ENCODE data around the gene FOXO1. TPM values are rescaled to one million over a fixed set of nuclear protein-coding genes. Genes with fewer than 3 reads are reported as not detected.
A peak's percentile ranks its signal among the peaks of the same experiment; 100 is the strongest.
"Not testable (repeated sequence)": the region's sequence is repeated elsewhere in the genome, so short reads cannot be mapped to it uniquely, and the experiment has no call there.

Gene FOXO1
- total RNA-seq, 1 experiment from 2014 or later: 4.5 TPM

GRCh38 chr13:40676007-40676406 lies 9.6 kb upstream of the FOXO1 start:
- Histone ChIP-seq H3K36me3 (no peaks in the 10 kb centered on the region), H3K4me3 (no peak overlapping the region)

GRCh38 chr13:40673414-40673813 lies 7.0 kb upstream of the FOXO1 start:
- H3K36me3 ChIP-seq: no peaks in the 10 kb centered on the region
- H3K4me3 ChIP-seq: no peak overlapping the region
- H3K27me3 ChIP-seq (replicated peaks): no peaks in the 10 kb centered on the region

More at GRCh38 chr13:40676007-40676406, 9.6 kb upstream of the FOXO1 start:
- peaks cover 19% of the 10 kb centered on the region for H3K4me1 ChIP-seq (replicated peaks)
- H3K27me3 ChIP-seq (replicated peaks): no peaks in the 10 kb centered on the region
- no peak for DNase-seq (ENCODE audit: low read depth in 1 of 2, low spot score in 2 of 2)
- H3K9me3 ChIP-seq (replicated peaks): no peaks in the 10 kb centered on the region
- no peak overlapping the region for H3K27ac ChIP-seq

DNA sequence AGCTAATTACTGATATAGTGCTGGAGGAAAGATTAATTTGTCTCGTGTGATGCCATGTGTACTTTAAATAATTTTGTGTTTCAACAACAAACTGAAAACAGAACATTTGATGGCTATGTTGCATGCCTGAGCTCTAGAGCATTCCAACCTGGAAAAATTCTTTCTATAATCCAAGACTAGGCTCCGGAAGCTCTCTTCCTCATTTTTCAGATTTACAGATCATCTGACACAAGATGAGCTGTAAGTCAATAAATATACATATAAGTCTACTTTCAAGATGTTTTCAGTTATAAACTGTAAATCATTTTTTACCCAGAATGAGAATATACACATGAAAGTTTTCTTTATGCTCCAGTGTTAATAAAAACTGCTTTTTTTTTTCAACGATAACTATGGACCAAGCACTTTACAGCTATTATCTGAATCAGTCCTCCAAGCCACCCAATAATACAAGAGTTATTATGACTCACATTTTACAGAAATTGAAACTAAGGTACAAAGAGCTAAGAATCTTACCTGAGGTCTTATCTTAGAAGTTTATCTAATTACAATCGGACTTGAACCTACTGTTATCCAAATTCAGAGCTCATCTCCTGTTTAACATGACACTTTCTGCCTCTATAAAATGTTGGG lies 6.4 kb upstream of the FOXO1 start:
- H3K27me3 ChIP-seq (replicated peaks): no peaks in the 10 kb centered on the region
- peak overlapping the region; percentile 65 for H3K27ac ChIP-seq
- peaks cover 19% of the 10 kb centered on the region for H3K4me1 ChIP-seq (replicated peaks)
- no peak for DNase-seq (ENCODE audit: low read depth in 1 of 2, low spot score in 2 of 2)
- no peaks in the 10 kb centered on the region for H3K9me3 ChIP-seq (replicated peaks)
- no peak overlapping the region for H3K4me3 ChIP-seq
- H3K36me3 ChIP-seq: no peaks in the 10 kb centered on the region

More at GRCh38 chr13:40673414-40673813, 7.0 kb upstream of the FOXO1 start:
- no peak for DNase-seq (ENCODE audit: low read depth in 1 of 2, low spot score in 2 of 2)
- Histone ChIP-seq H3K4me1 (replicated peaks) (peaks cover 19% of the 10 kb centered on the region), H3K27ac (no peak overlapping the region), H3K9me3 (replicated peaks) (no peaks in the 10 kb centered on the region)

DNA sequence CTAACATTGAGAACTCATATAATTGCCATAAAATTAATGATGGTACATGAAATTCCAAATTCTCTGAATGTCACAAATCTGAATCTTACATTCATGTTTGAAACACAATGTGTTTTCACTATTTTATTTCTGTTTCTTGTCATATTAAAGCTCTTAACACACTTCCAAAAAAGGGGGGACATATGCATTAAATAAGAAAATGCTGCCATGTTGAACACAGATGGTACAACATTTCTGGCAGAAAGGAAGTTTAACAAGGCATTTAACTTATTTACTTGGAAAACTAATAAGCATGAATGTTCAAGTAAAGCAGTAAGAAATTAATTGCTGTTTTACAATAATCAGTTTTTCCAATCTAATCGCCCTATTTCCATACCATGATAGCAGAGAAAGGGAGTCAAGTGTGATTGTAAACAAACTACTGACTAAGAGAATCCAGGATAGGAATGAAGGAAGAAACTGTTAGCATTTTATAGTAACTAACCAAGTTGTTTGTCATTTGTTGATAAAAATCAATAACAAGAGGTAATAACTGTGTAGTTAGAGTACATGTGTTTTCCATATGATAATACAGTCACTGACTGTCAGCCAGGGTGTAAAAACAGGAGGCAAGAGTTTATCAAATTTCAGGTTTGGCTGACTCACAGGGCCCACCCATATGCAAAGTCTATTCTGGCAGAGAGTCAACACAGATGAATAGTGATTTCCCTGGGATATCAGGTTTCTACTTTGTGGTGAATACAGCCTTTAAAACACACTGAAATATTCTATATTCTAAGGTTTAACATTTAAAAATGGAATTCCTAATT lies 5.7 kb upstream of the FOXO1 start:
- Histone ChIP-seq H3K4me3 (no peak overlapping the region), H3K4me1 (replicated peaks) (peaks cover 24% of the 10 kb centered on the region), H3K27me3 (replicated peaks) (no peaks in the 10 kb centered on the region), H3K36me3 (no peaks in the 10 kb centered on the region), H3K27ac (peak overlapping the region; percentile 65), H3K9me3 (replicated peaks) (no peaks in the 10 kb centered on the region)
- peak; percentile 47 to 81 for DNase-seq (ENCODE audit: low read depth in 1 of 2, low spot score in 2 of 2)

- H3K27ac ChIP-seq: no peak overlapping the region
- H3K9me3 ChIP-seq (replicated peaks): 0 out of 2 replicates have a peak, but pooled peaks cover 5% of the 10 kb centered on the region
- H3K27me3 ChIP-seq (replicated peaks): no peaks in the 10 kb centered on the region
- no peak overlapping the region for H3K4me3 ChIP-seq
- no peak for DNase-seq (ENCODE audit: low read depth in 1 of 2, low spot score in 2 of 2)
- peaks cover 29% of the 10 kb centered on the region for H3K4me1 ChIP-seq (replicated peaks)
- H3K36me3 ChIP-seq: peaks cover 7% of the 10 kb centered on the region
Measured at GRCh38 chr13:40670307-40670706, 3.9 kb upstream of the FOXO1 start.

GRCh38 chr13:40668335-40668734 lies 1.9 kb upstream of the FOXO1 start:
- no peak overlapping the region for H3K27ac ChIP-seq
- DNase-seq (ENCODE audit: low read depth in 1 of 2, low spot score in 2 of 2): no peak
- no peaks in the 10 kb centered on the region for H3K27me3 ChIP-seq (replicated peaks)
- peaks cover 29% of the 10 kb centered on the region for H3K4me1 ChIP-seq (replicated peaks)
- H3K4me3 ChIP-seq: no peak overlapping the region
- peaks cover 8% of the 10 kb centered on the region for H3K36me3 ChIP-seq
- 0 out of 2 replicates have a peak, but pooled peaks cover 5% of the 10 kb centered on the region for H3K9me3 ChIP-seq (replicated peaks)

- Histone ChIP-seq H3K9me3 (replicated peaks) (0 out of 2 replicates have a peak, but pooled peaks cover 5% of the 10 kb centered on the region), H3K27me3 (replicated peaks) (no peaks in the 10 kb centered on the region), H3K36me3 (peaks cover 8% of the 10 kb centered on the region), H3K27ac (no peak overlapping the region), H3K4me1 (replicated peaks) (peaks cover 29% of the 10 kb centered on the region), H3K4me3 (peak overlapping the region; percentile 94)
- DNase-seq (ENCODE audit: low read depth in 1 of 2, low spot score in 2 of 2): no peak
Measured at GRCh38 chr13:40667622-40667978, 1.2 kb upstream of the FOXO1 start.

- Histone ChIP-seq H3K27me3 (replicated peaks) (no peaks in the 10 kb centered on the region), H3K36me3 (peaks cover 8% of the 10 kb centered on the region), H3K4me1 (replicated peaks) (peaks cover 26% of the 10 kb centered on the region), H3K4me3 (peak overlapping the region; percentile 94), H3K27ac (no peak overlapping the region), H3K9me3 (replicated peaks) (0 out of 2 replicates have a peak, but pooled peaks cover 5% of the 10 kb centered on the region)
- peak; percentile 52 to 55 for DNase-seq (ENCODE audit: low read depth in 1 of 2, low spot score in 2 of 2)
Measured at GRCh38 chr13:40666933-40667621, 636 bp upstream of the FOXO1 start.

DNA sequence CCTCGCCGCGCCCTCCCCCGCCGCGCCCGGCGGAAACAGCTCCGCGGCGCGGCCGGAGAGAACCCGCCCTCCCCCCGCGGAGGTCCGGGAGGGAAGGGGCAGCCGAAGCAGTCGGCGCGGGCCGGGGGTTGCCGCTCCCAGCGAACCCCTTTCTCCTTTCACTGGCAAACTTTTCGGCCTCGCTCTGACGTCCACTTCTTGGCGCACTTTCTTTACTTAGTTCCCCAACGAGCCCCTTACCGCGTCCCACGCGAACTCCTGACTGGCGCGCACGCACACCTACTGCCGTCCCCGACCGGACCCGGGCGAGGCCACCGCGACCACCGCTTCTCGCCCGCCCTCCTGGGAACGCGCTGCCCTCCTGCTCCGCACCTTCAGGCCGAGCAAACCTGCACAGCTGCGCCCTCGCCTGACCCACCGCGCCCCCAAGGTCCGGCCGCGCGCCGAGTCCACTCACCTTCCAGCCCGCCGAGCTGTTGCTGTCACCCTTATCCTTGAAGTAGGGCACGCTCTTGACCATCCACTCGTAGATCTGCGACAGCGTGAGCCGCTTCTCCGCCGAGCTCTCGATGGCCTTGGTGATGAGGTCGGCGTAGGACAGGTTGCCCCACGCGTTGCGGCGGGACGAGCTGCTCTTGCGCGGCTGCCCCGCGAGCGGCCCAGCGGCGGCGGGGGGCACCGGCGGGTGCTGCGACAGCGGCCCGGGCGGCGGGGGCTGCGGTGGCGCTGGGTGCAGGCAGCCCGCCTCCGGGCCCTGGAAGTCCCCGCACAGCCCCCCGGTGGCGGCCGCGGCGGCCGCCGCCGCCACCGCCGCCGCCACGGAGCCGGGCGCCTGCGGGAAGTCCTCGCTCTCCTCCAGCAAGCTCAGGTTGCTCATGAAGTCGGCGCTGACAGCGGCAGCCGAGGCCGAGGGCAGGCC lies 1.1 kb downstream of the FOXO1 start:
- peak in 1 of 2 experiments; percentile 46 for DNase-seq (ENCODE audit: low read depth in 1 of 2, low spot score in 2 of 2)
- Histone ChIP-seq H3K27ac (peak overlapping the region; percentile 52), H3K4me3 (peak overlapping the region; percentile 94)

GRCh38 chr13:40664350-40665125 lies 1.9 kb downstream of the FOXO1 start:
- peak; percentile 67 to 72 for DNase-seq (ENCODE audit: low read depth in 1 of 2, low spot score in 2 of 2)

More for the DNA sequence above, 1.1 kb downstream of the FOXO1 start:
- Histone ChIP-seq H3K4me1 (replicated peaks) (peaks cover 23% of the 10 kb centered on the region), H3K9me3 (replicated peaks) (0 out of 2 replicates have a peak, but pooled peaks cover 5% of the 10 kb centered on the region), H3K27me3 (replicated peaks) (no peaks in the 10 kb centered on the region), H3K36me3 (peaks cover 8% of the 10 kb centered on the region)

DNA sequence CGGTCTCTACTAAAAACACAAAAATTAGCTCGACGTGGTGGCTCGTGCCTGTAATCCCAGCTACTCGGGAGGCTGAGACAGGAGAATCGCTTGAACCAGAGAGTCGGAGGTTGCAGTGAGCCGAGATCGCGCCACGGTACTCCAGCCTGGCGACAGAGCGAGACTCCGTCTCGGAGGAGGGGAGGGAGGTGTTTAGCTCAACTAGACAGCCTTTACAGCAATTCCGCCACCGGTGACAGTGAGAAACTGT lies 2.4 kb downstream of the FOXO1 start:
- Histone ChIP-seq H3K4me3 (peak overlapping the region; percentile 94), H3K27ac (peak overlapping the region; percentile 52), H3K4me1 (replicated peaks) (peaks cover 23% of the 10 kb centered on the region)
- not testable (repeated sequence) for H3K27me3 ChIP-seq (replicated peaks); H3K36me3 ChIP-seq; H3K9me3 ChIP-seq (replicated peaks); DNase-seq (ENCODE audit: low read depth in 1 of 2, low spot score in 2 of 2)

More at GRCh38 chr13:40664350-40665125, 1.9 kb downstream of the FOXO1 start:
- H3K27ac ChIP-seq: peak overlapping the region; percentile 52
- H3K27me3 ChIP-seq (replicated peaks): no peaks in the 10 kb centered on the region
- peaks cover 8% of the 10 kb centered on the region for H3K36me3 ChIP-seq
- H3K4me3 ChIP-seq: peak overlapping the region; percentile 94
- H3K4me1 ChIP-seq (replicated peaks): peaks cover 23% of the 10 kb centered on the region
- H3K9me3 ChIP-seq (replicated peaks): 0 out of 2 replicates have a peak, but pooled peaks cover 5% of the 10 kb centered on the region

- Histone ChIP-seq H3K4me3 (no peak overlapping the region), H3K9me3 (replicated peaks) (0 out of 2 replicates have a peak, but pooled peaks cover 5% of the 10 kb centered on the region)
- DNase-seq (ENCODE audit: low read depth in 1 of 2, low spot score in 2 of 2): no peak
Measured at GRCh38 chr13:40662866-40663265, 3.6 kb downstream of the FOXO1 start.

More at GRCh38 chr13:40662866-40663265, 3.6 kb downstream of the FOXO1 start:
- Histone ChIP-seq H3K36me3 (peaks cover 8% of the 10 kb centered on the region), H3K27me3 (replicated peaks) (no peaks in the 10 kb centered on the region), H3K27ac (no peak overlapping the region), H3K4me1 (replicated peaks) (peaks cover 23% of the 10 kb centered on the region)

Data from SJSA1 (cell line).